HEK293 (cell line): ENCODE data around the gene SPAST.

ENCODE experiments used
- EGR2 ChIP-seq: fragments of 450-650 bp; formaldehyde crosslinking; IDR thresholded peaks from 2 replicates; pipeline ENCODE4 v1.5.1; 2016; ENCODE audit warnings: low read depth, missing biosample characterization, missing genetic modification characterization
- FEZF1 ChIP-seq: fragments of 450-650 bp; formaldehyde crosslinking; IDR thresholded peaks from 2 replicates; pipeline ENCODE4 v1.5.1; 2016; ENCODE audit warnings: missing biosample characterization, missing genetic modification characterization
- KLF7 ChIP-seq: fragments of 450-650 bp; formaldehyde crosslinking; IDR thresholded peaks from 2 replicates; pipeline ENCODE4 v1.5.1; 2016; ENCODE audit warnings: missing biosample characterization, missing genetic modification characterization, borderline replicate concordance
- KLF8 ChIP-seq: fragments of 450-650 bp; formaldehyde crosslinking; IDR thresholded peaks from 2 replicates; pipeline ENCODE4 v1.5.1; 2016; ENCODE audit warnings: missing biosample characterization, missing genetic modification characterization
- TCF7L2 ChIP-seq: IDR thresholded peaks from 2 replicates; pipeline ENCODE4 v1.6.1; 2011; ENCODE audit warnings: low read depth, mild to moderate bottlenecking, inconsistent platforms, low read length, moderate library complexity, borderline replicate concordance
- ZBTB7A ChIP-seq: fragments of 450-650 bp; formaldehyde crosslinking; IDR thresholded peaks from 2 replicates; pipeline ENCODE4 v1.5.1; 2016; ENCODE audit warnings: low read depth, missing biosample characterization, missing genetic modification characterization
- ZFP37 ChIP-seq: fragments of 450-650 bp; formaldehyde crosslinking; IDR thresholded peaks from 2 replicates; pipeline ENCODE4 v1.5.1; 2016; ENCODE audit warnings: missing biosample characterization, missing genetic modification characterization
- ZNF10 ChIP-seq: fragments of 450-650 bp; formaldehyde crosslinking; IDR thresholded peaks from 2 replicates; pipeline ENCODE4 v1.5.1; 2017; ENCODE audit warnings: missing biosample characterization, missing genetic modification characterization
- ZNF16 ChIP-seq: fragments of 450-650 bp; formaldehyde crosslinking; IDR thresholded peaks from 2 replicates; pipeline ENCODE4 v1.5.1; 2016; ENCODE audit warnings: low read depth, missing biosample characterization, missing genetic modification characterization
- ZNF2 ChIP-seq: fragments of 450-650 bp; formaldehyde crosslinking; IDR thresholded peaks from 2 replicates; pipeline ENCODE4 v1.5.1; 2016; ENCODE audit warnings: missing biosample characterization, missing genetic modification characterization
- ZNF214 ChIP-seq: fragments of 450-650 bp; formaldehyde crosslinking; IDR thresholded peaks from 2 replicates; pipeline ENCODE4 v1.5.1; 2017; ENCODE audit warnings: missing biosample characterization, mild to moderate bottlenecking, missing genetic modification characterization, borderline replicate concordance
- ZNF239 ChIP-seq: fragments of 450-650 bp; formaldehyde crosslinking; IDR thresholded peaks from 2 replicates; pipeline ENCODE4 v1.5.1; 2016; ENCODE audit warnings: missing biosample characterization, missing genetic modification characterization
- ZNF311 ChIP-seq: fragments of 450-650 bp; formaldehyde crosslinking; IDR thresholded peaks from 2 replicates; pipeline ENCODE4 v1.5.1; 2017; ENCODE audit warnings: missing biosample characterization, missing genetic modification characterization, borderline replicate concordance
- ZNF350 ChIP-seq: fragments of 450-650 bp; formaldehyde crosslinking; IDR thresholded peaks from 2 replicates; pipeline ENCODE4 v1.5.0; 2017; ENCODE audit warnings: missing biosample characterization, mild to moderate bottlenecking, missing genetic modification characterization
- ZNF610 ChIP-seq: fragments of 450-650 bp; formaldehyde crosslinking; IDR thresholded peaks from 2 replicates; pipeline ENCODE4 v1.5.1; 2016; ENCODE audit warnings: missing biosample characterization, missing genetic modification characterization, borderline replicate concordance
- ZNF621 ChIP-seq: fragments of 450-650 bp; formaldehyde crosslinking; IDR thresholded peaks from 2 replicates; pipeline ENCODE4 v1.5.1; 2017; ENCODE audit warnings: missing biosample characterization, missing genetic modification characterization
- ZNF623 ChIP-seq: fragments of 450-650 bp; formaldehyde crosslinking; IDR thresholded peaks from 2 replicates; pipeline ENCODE4 v1.5.1; 2016; ENCODE audit warnings: missing biosample characterization, missing genetic modification characterization
- ZNF670 ChIP-seq: fragments of 450-650 bp; formaldehyde crosslinking; IDR thresholded peaks from 2 replicates; pipeline ENCODE4 v1.5.1; 2016; ENCODE audit warnings: missing biosample characterization, missing genetic modification characterization, low read depth
- ZNF701 ChIP-seq: fragments of 450-650 bp; formaldehyde crosslinking; IDR thresholded peaks from 2 replicates; pipeline ENCODE4 v1.5.1; 2016; ENCODE audit warnings: missing biosample characterization, missing genetic modification characterization
- ZNF768 ChIP-seq: fragments of 450-650 bp; formaldehyde crosslinking; IDR thresholded peaks from 2 replicates; pipeline ENCODE4 v1.5.1; 2018; ENCODE audit warnings: missing biosample characterization, mild to moderate bottlenecking, missing genetic modification characterization
- ZNF843 ChIP-seq: fragments of 450-650 bp; formaldehyde crosslinking; IDR thresholded peaks from 2 replicates; pipeline ENCODE4 v1.5.1; 2016; ENCODE audit warnings: missing biosample characterization, missing genetic modification characterization
- TF ChIP-seq, protein P1 (sequence below): fragments of 450-650 bp; formaldehyde crosslinking; conservative IDR thresholded peaks from 2 replicates; pipeline ENCODE4 v1.5.1; 2016; ENCODE audit warnings: low read depth, missing biosample characterization, missing genetic modification characterization
- TF ChIP-seq, protein P2 (sequence below): fragments of 450-650 bp; formaldehyde crosslinking; IDR thresholded peaks from 2 replicates; pipeline ENCODE4 v1.5.1; 2016; ENCODE audit warnings: missing biosample characterization, missing genetic modification characterization
- TF ChIP-seq, protein P3 (sequence below): fragments of 450-650 bp; formaldehyde crosslinking; IDR thresholded peaks from 2 replicates; pipeline ENCODE4 v1.5.1; 2016; ENCODE audit warnings: missing biosample characterization, missing genetic modification characterization
- TF ChIP-seq, protein P4 (sequence below): fragments of 450-650 bp; formaldehyde crosslinking; IDR thresholded peaks from 2 replicates; pipeline ENCODE4 v1.5.1; 2016; ENCODE audit warnings: missing biosample characterization, missing genetic modification characterization
- TF ChIP-seq, protein P5 (sequence below): fragments of 450-650 bp; formaldehyde crosslinking; IDR thresholded peaks from 2 replicates; pipeline ENCODE4 v1.5.1; 2016; ENCODE audit warnings: missing biosample characterization, missing genetic modification characterization, borderline replicate concordance

The SPAST gene

DNA sequence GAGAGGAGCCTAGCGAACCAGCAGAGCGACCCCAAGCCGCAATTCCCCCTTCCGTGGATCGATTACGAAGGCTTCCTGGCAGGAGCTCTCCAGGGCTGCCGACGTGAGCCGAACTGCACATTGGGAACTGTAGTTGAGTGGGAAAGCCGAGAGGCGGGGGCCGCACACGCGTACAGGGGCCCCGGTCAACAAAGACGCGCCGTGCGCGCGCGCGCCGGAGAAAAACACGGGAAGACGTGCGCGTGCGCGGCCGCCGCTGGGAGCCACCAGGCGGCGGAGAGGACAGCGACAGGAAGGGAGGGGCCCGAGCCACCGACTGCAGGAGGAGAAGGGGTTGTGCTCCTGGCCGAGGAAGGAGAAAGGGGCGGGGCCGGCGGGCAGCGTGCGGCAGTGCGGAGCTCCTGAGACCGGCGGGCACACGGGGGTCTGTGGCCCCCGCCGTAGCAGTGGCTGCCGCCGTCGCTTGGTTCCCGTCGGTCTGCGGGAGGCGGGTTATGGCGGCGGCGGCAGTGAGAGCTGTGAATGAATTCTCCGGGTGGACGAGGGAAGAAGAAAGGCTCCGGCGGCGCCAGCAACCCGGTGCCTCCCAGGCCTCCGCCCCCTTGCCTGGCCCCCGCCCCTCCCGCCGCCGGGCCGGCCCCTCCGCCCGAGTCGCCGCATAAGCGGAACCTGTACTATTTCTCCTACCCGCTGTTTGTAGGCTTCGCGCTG lies at the start of gene SPAST (continued):
- TF ChIP-seq, protein P1, sequence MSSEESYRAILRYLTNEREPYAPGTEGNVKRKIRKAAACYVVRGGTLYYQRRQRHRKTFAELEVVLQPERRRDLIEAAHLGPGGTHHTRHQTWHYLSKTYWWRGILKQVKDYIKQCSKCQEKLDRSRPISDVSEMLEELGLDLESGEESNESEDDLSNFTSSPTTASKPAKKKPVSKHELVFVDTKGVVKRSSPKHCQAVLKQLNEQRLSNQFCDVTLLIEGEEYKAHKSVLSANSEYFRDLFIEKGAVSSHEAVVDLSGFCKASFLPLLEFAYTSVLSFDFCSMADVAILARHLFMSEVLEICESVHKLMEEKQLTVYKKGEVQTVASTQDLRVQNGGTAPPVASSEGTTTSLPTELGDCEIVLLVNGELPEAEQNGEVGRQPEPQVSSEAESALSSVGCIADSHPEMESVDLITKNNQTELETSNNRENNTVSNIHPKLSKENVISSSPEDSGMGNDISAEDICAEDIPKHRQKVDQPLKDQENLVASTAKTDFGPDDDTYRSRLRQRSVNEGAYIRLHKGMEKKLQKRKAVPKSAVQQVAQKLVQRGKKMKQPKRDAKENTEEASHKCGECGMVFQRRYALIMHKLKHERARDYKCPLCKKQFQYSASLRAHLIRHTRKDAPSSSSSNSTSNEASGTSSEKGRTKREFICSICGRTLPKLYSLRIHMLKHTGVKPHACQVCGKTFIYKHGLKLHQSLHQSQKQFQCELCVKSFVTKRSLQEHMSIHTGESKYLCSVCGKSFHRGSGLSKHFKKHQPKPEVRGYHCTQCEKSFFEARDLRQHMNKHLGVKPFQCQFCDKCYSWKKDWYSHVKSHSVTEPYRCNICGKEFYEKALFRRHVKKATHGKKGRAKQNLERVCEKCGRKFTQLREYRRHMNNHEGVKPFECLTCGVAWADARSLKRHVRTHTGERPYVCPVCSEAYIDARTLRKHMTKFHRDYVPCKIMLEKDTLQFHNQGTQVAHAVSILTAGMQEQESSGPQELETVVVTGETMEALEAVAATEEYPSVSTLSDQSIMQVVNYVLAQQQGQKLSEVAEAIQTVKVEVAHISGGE (tag by site-specific recombination) = peak; percentile 5; the same call in 1 of the 2 replicates
- TF ChIP-seq ZBTB7A (tag by site-specific recombination) (no peak), ZNF214 (tag by site-specific recombination) (no peak), ZNF768 (tag by site-specific recombination) (no peak), KLF8 (tag by site-specific recombination) (peak; percentile 60; the same call in 1 of the 2 replicates), EGR2 (no peak), ZNF843 (tag by site-specific recombination) (no peak), ZNF701 (tag by site-specific recombination) (no peak), ZNF10 (tag by site-specific recombination) (no peak), ZNF239 (tag by site-specific recombination) (no peak), ZNF16 (no peak), ZNF2 (tag by site-specific recombination) (0 out of 2 replicates have a peak, but pooled peaks have one; percentile 21), ZFP37 (tag by site-specific recombination) (no peak), ZNF610 (tag by site-specific recombination) (no peak), ZNF621 (tag by site-specific recombination) (no peak), FEZF1 (tag by site-specific recombination) (no peak), ZNF311 (tag by site-specific recombination) (no peak), ZNF670 (tag by site-specific recombination) (no peak), ZNF623 (tag by site-specific recombination) (no peak), ZNF350 (no peak), TCF7L2 (no peak), KLF7 (tag by site-specific recombination) (no peak; the same call in 1 of the 2 replicates)
- TF ChIP-seq, protein P2, sequence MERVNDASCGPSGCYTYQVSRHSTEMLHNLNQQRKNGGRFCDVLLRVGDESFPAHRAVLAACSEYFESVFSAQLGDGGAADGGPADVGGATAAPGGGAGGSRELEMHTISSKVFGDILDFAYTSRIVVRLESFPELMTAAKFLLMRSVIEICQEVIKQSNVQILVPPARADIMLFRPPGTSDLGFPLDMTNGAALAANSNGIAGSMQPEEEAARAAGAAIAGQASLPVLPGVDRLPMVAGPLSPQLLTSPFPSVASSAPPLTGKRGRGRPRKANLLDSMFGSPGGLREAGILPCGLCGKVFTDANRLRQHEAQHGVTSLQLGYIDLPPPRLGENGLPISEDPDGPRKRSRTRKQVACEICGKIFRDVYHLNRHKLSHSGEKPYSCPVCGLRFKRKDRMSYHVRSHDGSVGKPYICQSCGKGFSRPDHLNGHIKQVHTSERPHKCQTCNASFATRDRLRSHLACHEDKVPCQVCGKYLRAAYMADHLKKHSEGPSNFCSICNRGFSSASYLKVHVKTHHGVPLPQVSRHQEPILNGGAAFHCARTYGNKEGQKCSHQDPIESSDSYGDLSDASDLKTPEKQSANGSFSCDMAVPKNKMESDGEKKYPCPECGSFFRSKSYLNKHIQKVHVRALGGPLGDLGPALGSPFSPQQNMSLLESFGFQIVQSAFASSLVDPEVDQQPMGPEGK = peak; percentile 90
- TF ChIP-seq, protein P3, sequence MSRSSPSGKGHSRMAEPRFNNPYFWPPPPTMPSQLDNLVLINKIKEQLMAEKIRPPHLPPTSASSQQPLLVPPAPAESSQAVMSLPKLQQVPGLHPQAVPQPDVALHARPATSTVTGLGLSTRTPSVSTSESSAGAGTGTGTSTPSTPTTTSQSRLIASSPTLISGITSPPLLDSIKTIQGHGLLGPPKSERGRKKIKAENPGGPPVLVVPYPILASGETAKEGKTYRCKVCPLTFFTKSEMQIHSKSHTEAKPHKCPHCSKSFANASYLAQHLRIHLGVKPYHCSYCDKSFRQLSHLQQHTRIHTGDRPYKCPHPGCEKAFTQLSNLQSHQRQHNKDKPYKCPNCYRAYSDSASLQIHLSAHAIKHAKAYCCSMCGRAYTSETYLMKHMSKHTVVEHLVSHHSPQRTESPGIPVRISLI (tag by site-specific recombination) = 0 out of 2 replicates have a peak, but pooled peaks have one; percentile 57
- TF ChIP-seq, protein P4, sequence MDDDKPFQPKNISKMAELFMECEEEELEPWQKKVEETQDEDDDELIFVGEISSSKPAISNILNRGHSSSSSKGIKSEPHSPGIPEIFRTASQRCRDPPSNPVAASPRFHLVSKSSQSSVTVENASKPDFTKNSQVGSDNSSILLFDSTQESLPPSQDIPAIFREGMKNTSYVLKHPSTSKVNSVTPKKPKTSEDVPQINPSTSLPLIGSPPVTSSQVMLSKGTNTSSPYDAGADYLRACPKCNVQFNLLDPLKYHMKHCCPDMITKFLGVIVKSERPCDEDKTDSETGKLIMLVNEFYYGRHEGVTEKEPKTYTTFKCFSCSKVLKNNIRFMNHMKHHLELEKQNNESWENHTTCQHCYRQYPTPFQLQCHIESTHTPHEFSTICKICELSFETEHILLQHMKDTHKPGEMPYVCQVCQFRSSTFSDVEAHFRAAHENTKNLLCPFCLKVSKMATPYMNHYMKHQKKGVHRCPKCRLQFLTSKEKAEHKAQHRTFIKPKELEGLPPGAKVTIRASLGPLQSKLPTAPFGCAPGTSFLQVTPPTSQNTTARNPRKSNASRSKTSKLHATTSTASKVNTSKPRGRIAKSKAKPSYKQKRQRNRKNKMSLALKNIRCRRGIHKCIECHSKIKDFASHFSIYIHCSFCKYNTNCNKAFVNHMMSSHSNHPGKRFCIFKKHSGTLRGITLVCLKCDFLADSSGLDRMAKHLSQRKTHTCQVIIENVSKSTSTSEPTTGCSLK (tag by site-specific recombination) = no peak
- TF ChIP-seq, protein P5, sequence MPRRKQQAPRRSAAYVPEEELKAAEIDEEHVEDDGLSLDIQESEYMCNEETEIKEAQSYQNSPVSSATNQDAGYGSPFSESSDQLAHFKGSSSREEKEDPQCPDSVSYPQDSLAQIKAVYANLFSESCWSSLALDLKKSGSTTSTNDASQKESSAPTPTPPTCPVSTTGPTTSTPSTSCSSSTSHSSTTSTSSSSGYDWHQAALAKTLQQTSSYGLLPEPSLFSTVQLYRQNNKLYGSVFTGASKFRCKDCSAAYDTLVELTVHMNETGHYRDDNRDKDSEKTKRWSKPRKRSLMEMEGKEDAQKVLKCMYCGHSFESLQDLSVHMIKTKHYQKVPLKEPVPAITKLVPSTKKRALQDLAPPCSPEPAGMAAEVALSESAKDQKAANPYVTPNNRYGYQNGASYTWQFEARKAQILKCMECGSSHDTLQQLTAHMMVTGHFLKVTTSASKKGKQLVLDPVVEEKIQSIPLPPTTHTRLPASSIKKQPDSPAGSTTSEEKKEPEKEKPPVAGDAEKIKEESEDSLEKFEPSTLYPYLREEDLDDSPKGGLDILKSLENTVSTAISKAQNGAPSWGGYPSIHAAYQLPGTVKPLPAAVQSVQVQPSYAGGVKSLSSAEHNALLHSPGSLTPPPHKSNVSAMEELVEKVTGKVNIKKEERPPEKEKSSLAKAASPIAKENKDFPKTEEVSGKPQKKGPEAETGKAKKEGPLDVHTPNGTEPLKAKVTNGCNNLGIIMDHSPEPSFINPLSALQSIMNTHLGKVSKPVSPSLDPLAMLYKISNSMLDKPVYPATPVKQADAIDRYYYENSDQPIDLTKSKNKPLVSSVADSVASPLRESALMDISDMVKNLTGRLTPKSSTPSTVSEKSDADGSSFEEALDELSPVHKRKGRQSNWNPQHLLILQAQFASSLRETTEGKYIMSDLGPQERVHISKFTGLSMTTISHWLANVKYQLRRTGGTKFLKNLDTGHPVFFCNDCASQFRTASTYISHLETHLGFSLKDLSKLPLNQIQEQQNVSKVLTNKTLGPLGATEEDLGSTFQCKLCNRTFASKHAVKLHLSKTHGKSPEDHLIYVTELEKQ = no peak
